Smooth muscle cell (in vitro differentiated cells): ENCODE data around the gene FAH. TPM values are rescaled to one million over a fixed set of nuclear protein-coding genes. Genes with fewer than 3 reads are reported as not detected.

ENCODE experiments used
- DNase-seq: peaks from one replicate; lab custom pipeline; 2025; ENCODE audit not compliant: unreplicated experiment; lab: John Stamatoyannopoulos, UW
- H2AFZ ChIP-seq: fragments of 200-600 bp; sonication (generic); 2 replicates; pipeline ENCODE4 v1.6.0; 2016; ENCODE audit warnings: antibody characterized with exemption, low read depth, mild to moderate bottlenecking
- H3F3A ChIP-seq: fragments of 200-600 bp; sonication (generic); 2 replicates; pipeline ENCODE4 v1.6.0; 2017; ENCODE audit warnings: antibody characterized with exemption, low read depth
- H3K27ac ChIP-seq: fragments of 200-600 bp; sonication (generic); 2 replicates; pipeline ENCODE4 v1.5.1; 2016; ENCODE audit warnings: low read depth, mild to moderate bottlenecking
- H3K27me3 ChIP-seq: fragments of 200-600 bp; sonication (generic); 2 replicates; pipeline ENCODE4 v1.6.1; 2016; ENCODE audit warnings: low read depth, mild to moderate bottlenecking
- H3K36me3 ChIP-seq: fragments of 200-600 bp; sonication (generic); 2 replicates; pipeline ENCODE4 v1.5.1; 2016; ENCODE audit warnings: low read depth
- H3K4me1 ChIP-seq: fragments of 200-600 bp; sonication (generic); 2 replicates; pipeline ENCODE4 v1.5.1; 2016; ENCODE audit warnings: low read depth
- H3K4me2 ChIP-seq: fragments of 200-600 bp; sonication (generic); 2 replicates; pipeline ENCODE4 v1.6.0; 2016; ENCODE audit warnings: mild to moderate bottlenecking
- H3K4me3 ChIP-seq: fragments of 200-600 bp; sonication (generic); 2 replicates; pipeline ENCODE4 v1.5.1; 2016; ENCODE audit warnings: mild to moderate bottlenecking
- H3K79me2 ChIP-seq: fragments of 200-600 bp; sonication (generic); 2 replicates; pipeline ENCODE4 v1.6.0; 2016; ENCODE audit warnings: low read depth, mild to moderate bottlenecking
- H3K9ac ChIP-seq: fragments of 200-600 bp; sonication (generic); 2 replicates; pipeline ENCODE4 v1.6.0; 2016; ENCODE audit warnings: low read depth
- H3K9me3 ChIP-seq: fragments of 200-600 bp; sonication (generic); replicated peaks from 2 replicates; pipeline ENCODE4 v1.5.1; 2016; ENCODE audit warnings: low read depth
- H4K20me1 ChIP-seq: fragments of 200-600 bp; sonication (generic); 2 replicates; pipeline ENCODE4 v1.6.0; 2016; ENCODE audit warnings: low read depth
- WGBS: methylation state at CpG from one replicate; pipeline ENCODE4 v1.1.7; 2016; ENCODE audit warnings: low lambda C conversion rate; 5-methylcytosine and 5-hydroxymethylcytosine counted together
- polyA plus RNA-seq: library from polyadenylated mRNA; unstranded; fragments of >200 nt; fragmentation: Nextera tagmentation; extraction: Ambion mirVana; gene quantifications from 2 replicates; pipeline ENCODE4 v1.2.1, GENCODE V29; 2016
- total RNA-seq: library from RNA; depleted of rRNA; stranded (reverse); fragments of >200 nt; gene quantifications from 2 replicates; pipeline ENCODE4 v1.2.3, GENCODE V29; 2014
- TF ChIP-seq, protein P1 (sequence below): fragments of 200-600 bp; sonication (generic); IDR thresholded peaks from 2 replicates; pipeline ENCODE4 v1.5.1; 2017; ENCODE audit warnings: borderline replicate concordance, mild to moderate bottlenecking, antibody characterized with exemption; ENCODE audit not compliant: insufficient read depth, poor library complexity, severe bottlenecking

Gene FAH
- total and polyA plus RNA-seq, 2 experiments from 2014 or later, result 18.3 to 36.7 TPM

DNA sequence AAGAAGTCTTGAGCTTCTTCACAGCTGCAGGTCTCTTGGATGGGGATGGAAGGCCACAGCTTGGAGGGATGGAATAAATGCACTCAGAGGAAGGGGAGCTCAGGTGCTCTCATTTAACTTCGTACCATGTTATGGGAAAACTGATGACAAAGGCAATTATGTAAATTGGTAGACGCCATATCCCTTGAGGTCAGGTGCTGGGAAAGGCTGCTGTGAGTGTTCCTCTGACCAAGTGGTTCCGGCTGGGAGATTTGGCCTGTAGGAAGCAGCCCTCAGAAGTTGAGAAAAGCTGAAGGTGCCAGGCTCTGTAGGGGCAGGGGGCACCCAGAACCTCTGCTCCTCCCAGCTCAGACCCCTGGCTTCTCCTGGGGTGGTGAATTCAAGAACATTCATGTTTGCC lies 47.1 kb downstream of the FAH start:
- Histone ChIP-seq H3K4me3 (no peak overlapping the region), H3K4me2 (no peak overlapping the region), H3K27me3 (peaks cover 5% of the 10 kb centered on the region), H3F3A (no peaks in the 10 kb centered on the region), H3K36me3 (no peaks in the 10 kb centered on the region), H2AFZ (no peak overlapping the region), H3K79me2 (no peaks in the 10 kb centered on the region), H3K4me1 (no peaks in the 10 kb centered on the region), H3K9me3 (no peaks in the 10 kb centered on the region), H3K27ac (no peak overlapping the region), H4K20me1 (no peaks in the 10 kb centered on the region), H3K9ac (no peak overlapping the region)
- no peak for DNase-seq
- 85% methylated on average over 3 of the region's 3 CpGs for WGBS
- TF ChIP-seq, protein P1, sequence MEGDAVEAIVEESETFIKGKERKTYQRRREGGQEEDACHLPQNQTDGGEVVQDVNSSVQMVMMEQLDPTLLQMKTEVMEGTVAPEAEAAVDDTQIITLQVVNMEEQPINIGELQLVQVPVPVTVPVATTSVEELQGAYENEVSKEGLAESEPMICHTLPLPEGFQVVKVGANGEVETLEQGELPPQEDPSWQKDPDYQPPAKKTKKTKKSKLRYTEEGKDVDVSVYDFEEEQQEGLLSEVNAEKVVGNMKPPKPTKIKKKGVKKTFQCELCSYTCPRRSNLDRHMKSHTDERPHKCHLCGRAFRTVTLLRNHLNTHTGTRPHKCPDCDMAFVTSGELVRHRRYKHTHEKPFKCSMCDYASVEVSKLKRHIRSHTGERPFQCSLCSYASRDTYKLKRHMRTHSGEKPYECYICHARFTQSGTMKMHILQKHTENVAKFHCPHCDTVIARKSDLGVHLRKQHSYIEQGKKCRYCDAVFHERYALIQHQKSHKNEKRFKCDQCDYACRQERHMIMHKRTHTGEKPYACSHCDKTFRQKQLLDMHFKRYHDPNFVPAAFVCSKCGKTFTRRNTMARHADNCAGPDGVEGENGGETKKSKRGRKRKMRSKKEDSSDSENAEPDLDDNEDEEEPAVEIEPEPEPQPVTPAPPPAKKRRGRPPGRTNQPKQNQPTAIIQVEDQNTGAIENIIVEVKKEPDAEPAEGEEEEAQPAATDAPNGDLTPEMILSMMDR, result no peak

- H3K79me2 ChIP-seq, result no peaks in the 10 kb centered on the region
- no peaks in the 10 kb centered on the region for H3K4me1 ChIP-seq
- H3K4me3 ChIP-seq, result no peak overlapping the region
- 92% methylated on average over 25 of the region's 26 CpGs for WGBS
- TF ChIP-seq, protein P1, result no peak
- H3K36me3 ChIP-seq, result no peaks in the 10 kb centered on the region
- no peaks in the 10 kb centered on the region for H3K9me3 ChIP-seq
- H3K9ac ChIP-seq, result no peak overlapping the region
- no peak overlapping the region for H3K27ac ChIP-seq
- no peak overlapping the region for H3K4me2 ChIP-seq
- no peak overlapping the region for H2AFZ ChIP-seq
- DNase-seq, result no peak
- no peaks in the 10 kb centered on the region for H3F3A ChIP-seq
- peaks cover 5% of the 10 kb centered on the region for H3K27me3 ChIP-seq
- no peaks in the 10 kb centered on the region for H4K20me1 ChIP-seq
Observed at GRCh38 chr15:80201256-80202015, 48.6 kb downstream of the FAH start.

DNA sequence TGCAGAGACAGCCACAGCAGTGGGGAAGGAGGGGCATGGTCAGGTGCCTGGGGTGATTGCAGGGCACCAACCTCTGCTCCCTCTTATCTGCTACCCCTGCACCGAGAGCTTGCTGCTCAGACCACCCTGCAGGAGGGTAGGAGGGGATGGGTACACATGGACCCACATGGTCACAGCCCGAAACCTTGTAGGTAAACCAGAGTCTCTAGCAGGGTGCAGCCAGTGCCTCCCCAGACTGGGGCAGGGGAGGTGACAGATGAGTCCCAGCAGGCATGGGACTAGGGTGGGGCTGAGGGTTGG lies 49.2 kb downstream of the FAH start:
- DNase-seq, result no peak
- Histone ChIP-seq H3K9me3 (no peaks in the 10 kb centered on the region), H3K36me3 (no peaks in the 10 kb centered on the region), H2AFZ (no peak overlapping the region), H3F3A (no peaks in the 10 kb centered on the region), H3K79me2 (no peaks in the 10 kb centered on the region), H3K9ac (no peak overlapping the region), H3K27me3 (peaks cover 5% of the 10 kb centered on the region), H3K4me3 (no peak overlapping the region), H3K4me1 (no peaks in the 10 kb centered on the region), H4K20me1 (no peaks in the 10 kb centered on the region), H3K27ac (no peak overlapping the region), H3K4me2 (no peak overlapping the region)
- TF ChIP-seq, protein P1, result no peak
- WGBS, result 90% methylated on average over 2 of the region's 2 CpGs
